Brain microvascular endothelial cell (primary cell): ENCODE measurements around the gene KIAA1217.

ENCODE experiments used
- DNase-seq: peaks from one replicate; pipeline ENCODE4 v3.0.0-alpha.2; 2020
- H3K27ac ChIP-seq: fragments of 250-450 bp; sonication (Bioruptor Pico); 2 replicates; pipeline ENCODE4 v1.5.1; 2020; ENCODE audit warnings: mild to moderate bottlenecking, moderate library complexity
- H3K27me3 ChIP-seq: fragments of 250-450 bp; sonication (Bioruptor Pico); replicated peaks from 2 replicates; pipeline ENCODE4 v1.5.1; 2020; ENCODE audit warnings: mild to moderate bottlenecking
- H3K36me3 ChIP-seq: fragments of 250-450 bp; sonication (Bioruptor Pico); replicated peaks from 2 replicates; pipeline ENCODE4 v1.5.1; 2020; ENCODE audit warnings: mild to moderate bottlenecking
- H3K4me3 ChIP-seq: 2 replicates; pipeline ENCODE4 v1.5.1; 2011; ENCODE audit warnings: low read depth, mild to moderate bottlenecking, control low read depth, low read length, moderate library complexity
- in situ Hi-C: cut with HindIII; loops from 2 replicates; pipeline ENCODE4 v1.10.0; 2017; ENCODE audit warnings: low sequenced_read_pairs, low pct_ligation_motif_present
- TF ChIP-seq, protein P1 (sequence below): IDR thresholded peaks from 2 replicates; pipeline ENCODE4 v1.5.1; 2011; ENCODE audit warnings: low read depth, mild to moderate bottlenecking, moderate library complexity, low read length, control low read depth, inconsistent platforms; ENCODE audit errors: missing control alignments

KIAA1217 gene

GRCh38 chr10:24542314-24543270, 333.7 kb downstream of the KIAA1217 start:
- Histone ChIP-seq H3K27ac (no peak overlapping the region), H3K36me3 (peaks cover 18% of the 10 kb centered on the region), H3K27me3 (no peaks in the 10 kb centered on the region), H3K4me3 (no peak overlapping the region)
- in situ Hi-C loops = no loop called here
- no peak for DNase-seq
- TF ChIP-seq, protein P1, sequence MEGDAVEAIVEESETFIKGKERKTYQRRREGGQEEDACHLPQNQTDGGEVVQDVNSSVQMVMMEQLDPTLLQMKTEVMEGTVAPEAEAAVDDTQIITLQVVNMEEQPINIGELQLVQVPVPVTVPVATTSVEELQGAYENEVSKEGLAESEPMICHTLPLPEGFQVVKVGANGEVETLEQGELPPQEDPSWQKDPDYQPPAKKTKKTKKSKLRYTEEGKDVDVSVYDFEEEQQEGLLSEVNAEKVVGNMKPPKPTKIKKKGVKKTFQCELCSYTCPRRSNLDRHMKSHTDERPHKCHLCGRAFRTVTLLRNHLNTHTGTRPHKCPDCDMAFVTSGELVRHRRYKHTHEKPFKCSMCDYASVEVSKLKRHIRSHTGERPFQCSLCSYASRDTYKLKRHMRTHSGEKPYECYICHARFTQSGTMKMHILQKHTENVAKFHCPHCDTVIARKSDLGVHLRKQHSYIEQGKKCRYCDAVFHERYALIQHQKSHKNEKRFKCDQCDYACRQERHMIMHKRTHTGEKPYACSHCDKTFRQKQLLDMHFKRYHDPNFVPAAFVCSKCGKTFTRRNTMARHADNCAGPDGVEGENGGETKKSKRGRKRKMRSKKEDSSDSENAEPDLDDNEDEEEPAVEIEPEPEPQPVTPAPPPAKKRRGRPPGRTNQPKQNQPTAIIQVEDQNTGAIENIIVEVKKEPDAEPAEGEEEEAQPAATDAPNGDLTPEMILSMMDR = no peak

DNA sequence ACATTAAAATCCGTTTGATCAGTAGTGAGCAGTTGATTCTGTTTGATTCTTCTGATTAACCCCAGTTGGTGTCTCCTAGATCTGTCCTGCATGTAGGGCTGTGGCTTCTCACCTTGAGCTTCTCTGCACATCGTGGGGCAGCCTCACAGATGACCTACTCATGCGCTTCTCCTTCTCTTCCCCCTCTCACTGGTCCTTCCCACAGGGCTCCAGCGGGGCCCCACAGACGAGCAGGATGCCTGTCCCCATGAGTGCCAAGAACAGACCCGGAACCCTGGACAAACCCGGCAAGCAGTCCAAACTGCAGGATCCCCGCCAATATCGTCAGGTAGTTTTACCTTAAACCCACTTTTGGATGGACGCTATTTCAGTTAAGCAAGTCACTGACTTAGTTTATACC, 335.8 kb downstream of the KIAA1217 start:
- no peak for DNase-seq
- Histone ChIP-seq H3K27ac (no peak overlapping the region), H3K4me3 (no peak overlapping the region), H3K27me3 (no peaks in the 10 kb centered on the region), H3K36me3 (peaks cover 16% of the 10 kb centered on the region)
- TF ChIP-seq, protein P1 = no peak
- in situ Hi-C loops = no loop called here

DNA sequence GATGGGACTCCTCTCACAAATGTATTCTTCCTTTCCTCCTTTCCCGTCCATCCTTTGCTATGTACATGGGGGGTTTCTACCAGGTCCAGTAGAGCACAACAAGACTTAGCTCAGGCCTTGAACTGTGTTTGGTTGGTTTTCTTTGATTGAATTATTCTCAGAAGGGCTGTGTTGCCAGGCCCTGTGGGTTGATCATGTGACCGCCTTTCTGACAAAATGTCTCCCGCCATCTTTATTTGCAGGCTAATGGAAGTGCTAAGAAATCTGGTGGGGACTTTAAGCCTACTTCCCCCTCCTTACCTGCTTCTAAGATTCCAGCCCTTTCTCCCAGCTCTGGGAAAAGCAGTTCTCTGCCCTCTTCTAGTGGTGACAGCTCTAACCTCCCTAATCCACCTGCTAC, 336.6 kb downstream of the KIAA1217 start:
- H3K27ac ChIP-seq = no peak overlapping the region
- no peaks in the 10 kb centered on the region for H3K27me3 ChIP-seq
- no peak overlapping the region for H3K4me3 ChIP-seq
- in situ Hi-C loops = no loop called here
- TF ChIP-seq, protein P1 = no peak
- peaks cover 16% of the 10 kb centered on the region for H3K36me3 ChIP-seq
- no peak for DNase-seq

GRCh38 chr10:24550680-24551079, 341.7 kb downstream of the KIAA1217 start:
- Histone ChIP-seq H3K36me3 (no peaks in the 10 kb centered on the region), H3K27ac (no peak overlapping the region), H3K4me3 (no peak overlapping the region), H3K27me3 (no peaks in the 10 kb centered on the region)
- DNase-seq = no peak
- TF ChIP-seq, protein P1 = no peak
- in situ Hi-C loops = no loop called here

- no peak for DNase-seq
- H3K27ac ChIP-seq = no peak overlapping the region
- H3K4me3 ChIP-seq = no peak overlapping the region
- H3K36me3 ChIP-seq = no peaks in the 10 kb centered on the region
- in situ Hi-C loops = no loop called here
- TF ChIP-seq, protein P1 = no peak
- H3K27me3 ChIP-seq = no peaks in the 10 kb centered on the region
Measured at GRCh38 chr10:24551161-24551560, 342.2 kb downstream of the KIAA1217 start.
